ENCODE results near the gene TRAPPC11.

DNA sequence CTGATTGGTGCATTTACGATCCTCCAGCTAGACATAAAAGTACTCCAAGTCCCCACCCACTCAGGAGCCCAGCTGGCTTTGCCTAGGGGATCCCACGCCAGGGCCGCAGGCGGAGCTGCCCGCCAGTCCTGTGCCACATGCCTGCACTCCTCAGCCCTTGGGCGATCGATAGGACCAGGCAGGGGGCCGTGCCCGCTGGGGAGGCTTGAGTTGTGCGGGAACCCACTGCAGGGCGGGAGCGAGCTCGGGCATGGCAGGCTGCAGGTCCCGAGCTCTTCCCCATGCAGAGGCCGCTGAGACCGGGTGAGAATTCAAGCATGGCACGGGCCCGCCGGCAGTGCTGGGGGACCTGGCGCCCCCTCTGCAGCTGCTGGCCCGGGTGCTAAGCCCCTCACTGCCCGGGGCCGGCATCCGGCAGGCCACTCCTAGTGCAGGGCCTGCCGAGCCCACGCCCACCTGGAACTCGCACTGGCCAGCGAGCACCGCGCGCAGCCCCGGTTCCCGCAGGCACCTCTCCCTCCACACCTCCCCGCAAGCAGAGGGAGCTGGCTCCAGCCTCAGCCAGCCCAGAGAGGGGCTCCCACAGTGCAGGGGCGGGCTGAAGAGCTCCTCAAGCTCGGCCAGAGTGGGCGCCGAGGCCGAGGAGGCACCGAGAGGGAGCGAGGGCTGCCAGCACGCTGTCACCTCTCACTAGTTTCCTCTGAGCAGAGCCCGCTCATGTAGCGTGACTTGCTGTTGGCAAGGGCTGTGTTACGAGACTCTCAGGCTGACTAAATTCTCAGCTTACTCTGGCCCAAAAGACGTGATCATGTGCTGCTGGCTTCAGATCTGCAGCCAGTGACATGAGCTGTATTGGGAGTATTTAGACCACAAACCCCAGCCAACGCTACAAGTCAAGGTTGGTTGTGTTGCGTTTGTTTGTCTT is 87.5 kb downstream of the TRAPPC11 start:
- TF ChIP-seq, protein P1, sequence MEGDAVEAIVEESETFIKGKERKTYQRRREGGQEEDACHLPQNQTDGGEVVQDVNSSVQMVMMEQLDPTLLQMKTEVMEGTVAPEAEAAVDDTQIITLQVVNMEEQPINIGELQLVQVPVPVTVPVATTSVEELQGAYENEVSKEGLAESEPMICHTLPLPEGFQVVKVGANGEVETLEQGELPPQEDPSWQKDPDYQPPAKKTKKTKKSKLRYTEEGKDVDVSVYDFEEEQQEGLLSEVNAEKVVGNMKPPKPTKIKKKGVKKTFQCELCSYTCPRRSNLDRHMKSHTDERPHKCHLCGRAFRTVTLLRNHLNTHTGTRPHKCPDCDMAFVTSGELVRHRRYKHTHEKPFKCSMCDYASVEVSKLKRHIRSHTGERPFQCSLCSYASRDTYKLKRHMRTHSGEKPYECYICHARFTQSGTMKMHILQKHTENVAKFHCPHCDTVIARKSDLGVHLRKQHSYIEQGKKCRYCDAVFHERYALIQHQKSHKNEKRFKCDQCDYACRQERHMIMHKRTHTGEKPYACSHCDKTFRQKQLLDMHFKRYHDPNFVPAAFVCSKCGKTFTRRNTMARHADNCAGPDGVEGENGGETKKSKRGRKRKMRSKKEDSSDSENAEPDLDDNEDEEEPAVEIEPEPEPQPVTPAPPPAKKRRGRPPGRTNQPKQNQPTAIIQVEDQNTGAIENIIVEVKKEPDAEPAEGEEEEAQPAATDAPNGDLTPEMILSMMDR (IDR thresholded peaks at IDR 0.05; ENCODE audit: low read depth, low read length) = no peak
- no peak for TF ChIP-seq EZH2phosphoT487 (IDR thresholded peaks at IDR 0.05; ENCODE audit: low read depth)

All from OCI-LY3 (cell line).